Globus pallidus (tissue), 1 donor: ENCODE measurements around the gene CCP110.

Experiments used
- DNase-seq: peaks from one replicate; pipeline ENCODE4 v3.0.0-alpha.2; 2015; ENCODE audit warnings: low spot score

The CCP110 gene

GRCh38 chr16:19555186-19555937 lies 31.6 kb downstream of the CCP110 start, which contains the start of gene VPS35L:
TSS of gene VPS35L (plus strand) at chr16:19555703. CDS start at chr16:19555730, 27 bp downstream.
- peak; percentile 98 for DNase-seq

GRCh38 chr16:19555938-19556771 lies 32.4 kb downstream of the CCP110 start:
- DNase-seq = no peak

- peak; percentile 81 for DNase-seq
Measured at GRCh38 chr16:19559242-19559910, 35.6 kb downstream of the CCP110 start.

- DNase-seq = no peak
Measured at GRCh38 chr16:19560078-19560477, 36.3 kb downstream of the CCP110 start.

GRCh38 chr16:19563377-19563776 lies 39.6 kb downstream of the CCP110 start:
- DNase-seq = no peak

- DNase-seq = no peak
Measured at GRCh38 chr16:19566362-19566761, 42.6 kb downstream of the CCP110 start.

GRCh38 chr16:19567560-19567959 lies 43.8 kb downstream of the CCP110 start:
- DNase-seq = no peak

GRCh38 chr16:19573997-19574396 lies 50.3 kb downstream of the CCP110 start:
- DNase-seq = no peak

- no peak for DNase-seq
Measured at GRCh38 chr16:19574615-19575014, 50.9 kb downstream of the CCP110 start.

GRCh38 chr16:19578378-19578971 lies 54.7 kb downstream of the CCP110 start:
- peak; percentile 99 for DNase-seq

GRCh38 chr16:19582050-19582831 lies 58.5 kb downstream of the CCP110 start:
- DNase-seq = no peak

- DNase-seq = peak; percentile 69
Measured at GRCh38 chr16:19583665-19584300, 60.0 kb downstream of the CCP110 start.

GRCh38 chr16:19588661-19589060 lies 64.9 kb downstream of the CCP110 start:
- DNase-seq = no peak

- no peak for DNase-seq
Measured at GRCh38 chr16:19589106-19589505, 65.4 kb downstream of the CCP110 start.

- DNase-seq = no peak
Measured at GRCh38 chr16:19589771-19590302, 66.1 kb downstream of the CCP110 start.

GRCh38 chr16:19595043-19595767 lies 71.5 kb downstream of the CCP110 start:
- no peak for DNase-seq

- no peak for DNase-seq
Measured at GRCh38 chr16:19598805-19599510, 75.2 kb downstream of the CCP110 start.

GRCh38 chr16:19599968-19600716 lies 76.4 kb downstream of the CCP110 start:
- no peak for DNase-seq
